Measurements from ENCODE around the gene MAJIN.

The MAJIN gene

GRCh38 chr11:64888729-64889511 is 83.0 kb downstream of the MAJIN start:
- DNase-seq = peak; percentile 95

GRCh38 chr11:64888406-64888728 is 83.5 kb downstream of the MAJIN start:
- no peak for DNase-seq
